ENCODE measurements around the gene LUZP2.

The LUZP2 gene

DNA sequence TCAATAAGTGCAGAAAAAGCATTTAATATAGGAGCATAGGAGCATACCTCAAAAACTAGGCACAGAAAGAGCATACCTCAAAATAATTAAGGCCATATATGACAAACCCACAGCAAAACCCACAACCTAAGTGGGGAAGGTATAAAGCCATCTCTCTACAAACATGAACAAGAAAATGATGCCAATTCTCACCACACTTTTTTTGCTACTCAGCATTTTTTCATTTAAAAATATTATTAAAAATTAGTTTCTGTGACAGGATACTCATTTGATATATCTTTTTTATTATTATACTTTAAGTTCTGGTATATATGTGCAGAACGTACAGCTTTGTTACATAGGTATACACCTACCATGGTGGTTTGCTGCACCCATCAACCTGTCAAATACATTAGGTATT lies 352.0 kb downstream of the LUZP2 start:
- DNase-seq: no peak
- TF ChIP-seq, protein P1, sequence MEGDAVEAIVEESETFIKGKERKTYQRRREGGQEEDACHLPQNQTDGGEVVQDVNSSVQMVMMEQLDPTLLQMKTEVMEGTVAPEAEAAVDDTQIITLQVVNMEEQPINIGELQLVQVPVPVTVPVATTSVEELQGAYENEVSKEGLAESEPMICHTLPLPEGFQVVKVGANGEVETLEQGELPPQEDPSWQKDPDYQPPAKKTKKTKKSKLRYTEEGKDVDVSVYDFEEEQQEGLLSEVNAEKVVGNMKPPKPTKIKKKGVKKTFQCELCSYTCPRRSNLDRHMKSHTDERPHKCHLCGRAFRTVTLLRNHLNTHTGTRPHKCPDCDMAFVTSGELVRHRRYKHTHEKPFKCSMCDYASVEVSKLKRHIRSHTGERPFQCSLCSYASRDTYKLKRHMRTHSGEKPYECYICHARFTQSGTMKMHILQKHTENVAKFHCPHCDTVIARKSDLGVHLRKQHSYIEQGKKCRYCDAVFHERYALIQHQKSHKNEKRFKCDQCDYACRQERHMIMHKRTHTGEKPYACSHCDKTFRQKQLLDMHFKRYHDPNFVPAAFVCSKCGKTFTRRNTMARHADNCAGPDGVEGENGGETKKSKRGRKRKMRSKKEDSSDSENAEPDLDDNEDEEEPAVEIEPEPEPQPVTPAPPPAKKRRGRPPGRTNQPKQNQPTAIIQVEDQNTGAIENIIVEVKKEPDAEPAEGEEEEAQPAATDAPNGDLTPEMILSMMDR (IDR thresholded peaks at IDR 0.05; ENCODE audit: low read depth, low read length): no peak
- H3K4me3 ChIP-seq (ENCODE audit: low read depth, low read length): no peak overlapping the region
- H3K27me3 ChIP-seq (ENCODE audit: insufficient read depth, low read depth, severe bottlenecking): no peaks in the 10 kb centered on the region
- no peaks in the 10 kb centered on the region for H3K9me3 ChIP-seq (ENCODE audit: severe bottlenecking)
- no peaks in the 10 kb centered on the region for H3K36me3 ChIP-seq
- H3K27ac ChIP-seq: no peak overlapping the region

DNA sequence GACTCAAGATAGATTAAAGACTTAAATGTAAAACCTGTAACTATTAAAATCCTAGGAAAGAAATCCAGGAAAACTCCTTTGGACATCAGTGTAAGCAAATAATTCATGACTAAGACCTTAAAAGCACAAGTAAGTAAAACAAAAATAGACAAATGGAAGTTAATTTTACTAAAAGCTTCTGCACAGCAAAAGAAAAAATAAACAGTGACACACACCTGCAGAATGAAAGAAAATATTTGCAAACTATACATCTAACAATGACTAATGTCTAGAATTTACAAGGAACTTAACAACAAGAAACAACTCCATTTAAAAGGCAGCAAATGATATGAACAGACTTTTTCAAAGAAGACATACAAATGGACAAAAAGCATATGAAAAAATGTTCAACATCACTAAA lies 359.1 kb downstream of the LUZP2 start:
- H3K4me3 ChIP-seq (ENCODE audit: low read depth, low read length): no peak overlapping the region
- DNase-seq: no peak
- H3K9me3 ChIP-seq (ENCODE audit: severe bottlenecking): no peaks in the 10 kb centered on the region
- H3K27me3 ChIP-seq (ENCODE audit: insufficient read depth, low read depth, severe bottlenecking): no peaks in the 10 kb centered on the region
- no peak overlapping the region for H3K27ac ChIP-seq
- no peaks in the 10 kb centered on the region for H3K36me3 ChIP-seq
- TF ChIP-seq, protein P1 (IDR thresholded peaks at IDR 0.05; ENCODE audit: low read depth, low read length): no peak

DNA sequence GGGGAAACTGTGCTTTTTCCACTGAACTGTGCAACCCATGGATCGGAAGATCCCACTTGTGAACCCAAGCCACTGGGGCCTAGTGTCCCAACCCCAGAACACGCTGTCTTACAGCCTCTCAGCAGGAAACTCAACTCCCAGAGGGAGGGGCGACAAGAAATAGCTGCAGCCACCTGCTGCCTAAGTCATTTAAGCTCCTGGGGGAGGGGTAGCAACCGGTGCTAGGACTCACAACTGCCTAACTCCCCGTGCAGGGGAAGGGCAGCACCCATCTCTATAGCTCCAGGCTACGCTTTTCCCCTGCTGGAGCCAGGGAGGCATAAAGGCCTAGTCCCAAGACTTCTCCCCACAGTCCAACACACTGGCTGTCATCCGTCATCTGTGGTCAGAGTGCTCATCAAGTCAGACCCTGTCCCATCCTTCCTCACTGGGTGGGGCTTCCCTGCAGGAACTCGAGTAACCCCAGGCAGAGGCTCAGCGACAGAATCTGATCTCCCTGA lies 363.0 kb downstream of the LUZP2 start:
- peak; percentile 61 for DNase-seq
- no peaks in the 10 kb centered on the region for H3K36me3 ChIP-seq
- TF ChIP-seq, protein P1 (IDR thresholded peaks at IDR 0.05; ENCODE audit: low read depth, low read length): no peak
- H3K4me3 ChIP-seq (ENCODE audit: low read depth, low read length): no peak overlapping the region
- 0 out of 2 replicates have a peak overlapping the region, but pooled peaks have one; percentile 22 for H3K27ac ChIP-seq
- no peaks in the 10 kb centered on the region for H3K27me3 ChIP-seq (ENCODE audit: insufficient read depth, low read depth, severe bottlenecking)
- H3K9me3 ChIP-seq (ENCODE audit: severe bottlenecking): peaks cover 7% of the 10 kb centered on the region

DNA sequence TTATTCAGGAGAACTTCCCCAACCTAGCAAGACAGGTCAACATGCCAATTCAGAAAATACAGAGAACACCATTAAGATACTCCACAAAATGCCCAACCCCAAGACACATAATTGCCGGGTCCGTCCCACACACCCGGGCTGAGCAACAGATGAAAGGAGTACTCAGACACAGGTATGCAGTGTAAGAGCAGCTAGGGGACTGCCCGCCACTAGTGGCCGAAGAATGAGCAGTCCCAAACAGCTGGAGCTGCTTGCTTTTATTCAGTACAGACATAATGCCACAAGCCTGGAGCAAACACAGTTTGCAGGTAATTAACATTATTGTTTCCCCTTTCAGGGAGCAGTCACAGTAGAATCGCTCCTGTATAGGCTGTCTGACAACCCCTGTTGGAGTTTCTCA lies 364.6 kb downstream of the LUZP2 start:
- H3K4me3 ChIP-seq (ENCODE audit: low read depth, low read length): no peak overlapping the region
- H3K9me3 ChIP-seq (ENCODE audit: severe bottlenecking): peaks cover 7% of the 10 kb centered on the region
- no peak for DNase-seq
- H3K36me3 ChIP-seq: no peaks in the 10 kb centered on the region
- no peak overlapping the region for H3K27ac ChIP-seq
- TF ChIP-seq, protein P1 (IDR thresholded peaks at IDR 0.05; ENCODE audit: low read depth, low read length): no peak
- no peaks in the 10 kb centered on the region for H3K27me3 ChIP-seq (ENCODE audit: insufficient read depth, low read depth, severe bottlenecking)

DNA sequence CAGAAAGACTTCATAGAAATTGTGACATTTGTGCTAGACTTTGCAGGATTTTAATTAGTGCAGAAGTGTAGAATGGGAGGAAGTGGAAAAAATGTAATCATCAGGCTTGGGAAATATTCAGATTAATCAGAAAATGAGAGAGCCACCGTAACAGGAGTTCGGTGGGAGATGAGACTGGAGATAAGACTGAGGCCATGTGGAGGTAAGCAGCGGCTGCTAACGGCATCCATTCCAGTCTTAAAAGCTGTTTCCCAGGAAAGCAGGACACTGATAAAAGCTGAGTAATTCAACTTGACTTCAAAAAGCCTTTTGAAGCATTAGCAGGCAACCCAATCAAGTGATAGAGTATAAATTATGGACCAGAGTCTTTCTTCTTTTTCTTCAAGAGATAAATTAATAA lies 369.9 kb downstream of the LUZP2 start:
- no peak for DNase-seq
- Histone ChIP-seq H3K4me3 (ENCODE audit: low read depth, low read length) (no peak overlapping the region), H3K36me3 (no peaks in the 10 kb centered on the region), H3K27ac (no peak overlapping the region), H3K27me3 (ENCODE audit: insufficient read depth, low read depth, severe bottlenecking) (no peaks in the 10 kb centered on the region), H3K9me3 (ENCODE audit: severe bottlenecking) (no peaks in the 10 kb centered on the region)
- TF ChIP-seq, protein P1 (IDR thresholded peaks at IDR 0.05; ENCODE audit: low read depth, low read length): no peak

DNA sequence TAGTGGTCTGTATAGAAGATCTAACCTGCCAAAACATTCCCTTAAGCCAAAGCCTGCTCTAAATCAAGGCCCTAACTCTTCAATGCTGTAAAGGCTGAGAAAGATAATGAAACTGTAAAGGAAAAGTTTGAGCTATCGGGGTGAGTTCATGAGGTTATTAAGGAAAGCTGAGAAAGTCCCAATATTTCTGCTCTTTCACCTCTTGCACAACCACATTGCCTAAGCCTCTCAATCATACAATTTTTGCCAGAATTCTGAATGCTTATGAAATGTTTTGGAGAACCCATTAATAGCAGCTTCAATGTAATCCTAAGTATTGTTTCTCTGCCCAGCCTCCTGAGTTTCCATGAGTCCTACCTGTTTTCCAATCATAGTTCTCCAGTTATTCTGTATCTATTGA lies 373.2 kb downstream of the LUZP2 start:
- TF ChIP-seq, protein P1 (IDR thresholded peaks at IDR 0.05; ENCODE audit: low read depth, low read length): no peak
- no peaks in the 10 kb centered on the region for H3K9me3 ChIP-seq (ENCODE audit: severe bottlenecking)
- H3K4me3 ChIP-seq (ENCODE audit: low read depth, low read length): no peak overlapping the region
- DNase-seq: no peak
- H3K27ac ChIP-seq: no peak overlapping the region
- no peaks in the 10 kb centered on the region for H3K27me3 ChIP-seq (ENCODE audit: insufficient read depth, low read depth, severe bottlenecking)
- H3K36me3 ChIP-seq: no peaks in the 10 kb centered on the region
